Measurements from ENCODE around the gene PDP2. TPM values are rescaled to one million over a fixed set of nuclear protein-coding genes. Genes with fewer than 3 reads are reported as not detected.

Gene PDP2
- total RNA-seq, 1 experiment from 2014 or later: 6.6 TPM

DNA sequence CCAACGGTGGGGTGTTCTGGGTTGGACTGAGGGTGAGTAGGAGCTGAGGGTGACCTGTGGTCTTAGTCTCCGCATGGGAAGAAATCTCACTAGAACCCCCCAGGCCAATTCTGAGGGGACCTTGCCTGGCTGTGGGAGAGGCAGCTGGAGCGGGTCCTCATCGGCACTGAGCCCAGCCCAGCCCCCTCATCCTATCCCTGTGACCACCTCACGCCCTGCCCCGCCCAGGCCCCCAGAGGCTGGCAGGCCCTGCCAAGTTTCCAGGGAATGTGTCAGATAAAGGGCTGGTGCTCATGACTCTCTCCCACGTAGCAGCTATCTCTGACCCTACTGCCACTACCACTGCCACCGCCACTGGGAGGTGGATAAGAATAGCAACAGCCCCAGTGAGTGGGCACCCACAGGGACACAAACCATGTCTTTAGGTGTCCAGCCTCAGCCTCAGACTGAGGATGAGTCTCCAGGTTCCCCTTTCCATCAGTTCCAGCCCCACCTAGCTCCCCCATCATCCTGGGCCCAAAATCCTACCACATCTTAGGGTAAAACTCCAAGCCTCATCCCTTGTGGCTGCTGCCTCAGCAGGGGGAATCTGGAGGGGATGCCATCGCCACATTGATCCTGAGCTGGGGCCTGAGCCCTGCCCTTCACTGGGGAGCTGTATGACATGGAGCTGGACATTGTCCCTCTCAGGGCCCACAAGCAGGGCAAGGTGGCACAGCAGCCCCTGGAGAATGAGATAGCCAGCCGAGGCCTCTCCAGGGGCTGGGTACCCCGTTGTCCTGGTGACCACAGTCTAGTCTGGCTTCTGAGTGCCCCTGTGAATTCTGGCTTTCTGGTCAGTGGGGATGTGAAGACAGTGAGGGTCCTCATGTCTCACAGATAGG is 23.5 kb downstream of the PDP2 start:
- DNase-seq (ENCODE audit: low read depth): peak; percentile 50

GRCh38 chr16:66904428-66904845 is 24.1 kb downstream of the PDP2 start:
- no peak for DNase-seq (ENCODE audit: low read depth)

DNA sequence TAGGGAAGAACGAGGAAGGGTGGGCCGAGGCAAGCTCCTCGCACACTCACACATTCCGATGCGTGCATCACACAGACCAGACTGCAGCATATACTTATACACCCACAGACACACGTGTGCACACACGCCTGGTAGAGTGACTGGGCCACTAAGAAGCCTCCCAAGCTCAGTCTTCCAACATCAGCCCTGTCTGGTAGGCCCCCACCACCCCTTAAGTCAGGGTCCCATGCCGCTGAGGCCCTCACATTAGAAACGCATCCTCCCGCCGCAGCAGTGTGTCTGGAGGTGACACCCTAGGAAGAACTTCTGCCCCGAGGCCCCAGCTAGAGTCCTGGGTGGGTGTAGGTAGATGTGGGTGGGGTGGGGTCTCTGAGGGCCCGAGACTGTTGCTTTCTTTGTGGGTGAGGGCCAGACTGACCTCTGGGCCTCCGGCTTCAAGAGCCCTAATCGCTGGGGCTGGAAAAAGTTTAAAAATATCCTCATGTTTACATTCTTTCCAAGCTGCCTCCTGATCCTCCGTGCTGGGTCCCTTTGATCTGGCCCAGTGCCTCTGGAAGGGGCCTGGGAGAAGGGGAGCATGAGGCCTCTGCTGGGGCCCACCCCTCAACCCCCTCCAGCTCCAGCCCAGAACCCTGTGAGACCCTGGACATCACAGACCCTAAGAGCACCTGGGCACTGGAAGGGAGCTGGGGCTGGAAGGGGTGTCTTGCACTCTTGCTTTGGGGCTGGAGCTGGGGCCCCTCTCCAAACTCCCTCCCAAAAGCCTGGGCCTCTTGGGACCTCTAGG is 24.7 kb downstream of the PDP2 start:
- no peak for DNase-seq (ENCODE audit: low read depth)

DNA sequence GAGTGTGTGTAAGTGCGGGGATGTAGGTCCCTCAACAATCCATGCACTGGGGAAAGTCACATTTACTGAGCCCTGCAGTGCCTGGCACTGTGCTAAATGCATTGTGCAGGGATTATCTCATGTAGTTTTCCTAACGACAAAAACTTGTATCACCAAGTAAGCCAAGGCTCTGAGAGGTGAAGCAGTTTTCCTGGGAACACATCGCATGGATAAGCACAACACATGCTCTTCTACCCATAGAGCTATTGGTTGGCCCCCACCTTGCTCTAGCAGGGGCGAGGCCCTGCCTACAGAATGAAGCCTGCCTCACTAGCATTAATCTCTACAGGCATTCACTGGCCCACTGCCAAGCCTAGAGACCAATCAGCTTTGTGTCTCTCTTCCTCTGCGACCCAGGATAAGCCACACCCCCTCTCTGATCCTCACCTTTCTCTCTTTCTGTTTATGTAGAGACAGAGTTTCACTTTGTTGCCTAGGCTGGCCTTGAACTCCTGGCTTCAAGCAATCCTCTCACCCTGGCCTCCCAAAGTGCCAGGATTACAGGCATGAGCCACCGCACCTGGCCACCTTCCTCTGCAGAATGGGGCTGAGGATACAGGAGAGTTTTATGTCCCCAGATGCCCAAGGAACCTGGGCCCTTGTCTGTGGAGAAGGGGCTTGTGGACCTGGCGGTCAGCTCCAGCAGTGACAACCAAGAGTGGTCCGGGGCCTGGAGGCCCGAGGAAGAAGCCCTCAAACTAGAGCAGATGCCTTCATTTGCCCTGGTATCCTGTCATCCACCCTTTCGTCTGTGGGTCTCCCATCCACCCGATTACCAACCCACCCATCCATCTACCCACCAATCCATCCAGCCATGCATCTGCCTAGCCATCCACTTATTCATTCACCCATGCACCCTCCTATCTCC is 25.6 kb downstream of the PDP2 start:
- DNase-seq (ENCODE audit: low read depth): no peak

DNA sequence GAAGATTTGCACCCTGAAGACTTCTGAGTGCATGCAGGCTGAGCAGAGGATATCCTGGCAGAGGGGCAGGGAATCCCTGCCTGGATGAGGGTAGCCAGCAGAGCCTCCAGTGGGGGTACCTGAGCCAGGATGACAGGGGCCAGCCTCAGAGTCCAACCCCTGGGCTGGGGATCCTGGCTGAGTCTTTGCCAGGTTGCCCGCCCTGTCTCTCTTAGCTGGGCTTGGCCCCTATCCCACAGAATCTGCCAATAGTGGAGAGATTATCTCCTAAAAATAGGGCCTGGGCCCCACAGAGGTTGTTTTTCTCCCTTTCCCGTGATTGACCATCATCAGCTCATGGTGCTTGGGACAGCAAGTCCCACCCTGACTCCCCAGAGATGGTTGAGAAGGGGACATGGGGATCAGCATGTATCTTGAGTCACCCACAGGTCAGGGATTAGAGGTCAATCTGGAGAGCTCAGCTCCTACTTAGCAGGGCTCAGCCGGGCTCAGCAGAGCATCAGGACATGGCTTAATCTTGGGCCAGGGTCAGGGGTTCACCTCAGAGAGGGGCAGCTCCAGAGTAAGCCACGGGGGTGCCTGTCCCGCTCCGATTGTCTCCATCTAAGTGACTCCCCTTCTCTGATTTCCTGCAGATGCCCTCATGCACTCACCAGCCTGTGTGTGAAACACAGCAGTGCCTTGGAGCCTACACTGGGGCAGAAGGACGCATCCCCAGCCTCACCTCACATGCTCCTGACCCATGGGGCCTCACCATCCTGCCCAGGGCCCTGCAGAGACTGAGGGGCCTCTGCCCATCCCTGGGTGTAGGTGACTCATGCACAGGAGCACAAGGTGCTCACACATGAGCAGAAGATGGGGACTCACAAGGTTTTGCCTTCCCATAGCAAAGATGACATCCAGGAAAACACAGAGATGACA is 26.9 kb downstream of the PDP2 start:
- no peak for DNase-seq (ENCODE audit: low read depth)

GRCh38 chr16:66908116-66908515 is 27.8 kb downstream of the PDP2 start:
- DNase-seq (ENCODE audit: low read depth): no peak

DNA sequence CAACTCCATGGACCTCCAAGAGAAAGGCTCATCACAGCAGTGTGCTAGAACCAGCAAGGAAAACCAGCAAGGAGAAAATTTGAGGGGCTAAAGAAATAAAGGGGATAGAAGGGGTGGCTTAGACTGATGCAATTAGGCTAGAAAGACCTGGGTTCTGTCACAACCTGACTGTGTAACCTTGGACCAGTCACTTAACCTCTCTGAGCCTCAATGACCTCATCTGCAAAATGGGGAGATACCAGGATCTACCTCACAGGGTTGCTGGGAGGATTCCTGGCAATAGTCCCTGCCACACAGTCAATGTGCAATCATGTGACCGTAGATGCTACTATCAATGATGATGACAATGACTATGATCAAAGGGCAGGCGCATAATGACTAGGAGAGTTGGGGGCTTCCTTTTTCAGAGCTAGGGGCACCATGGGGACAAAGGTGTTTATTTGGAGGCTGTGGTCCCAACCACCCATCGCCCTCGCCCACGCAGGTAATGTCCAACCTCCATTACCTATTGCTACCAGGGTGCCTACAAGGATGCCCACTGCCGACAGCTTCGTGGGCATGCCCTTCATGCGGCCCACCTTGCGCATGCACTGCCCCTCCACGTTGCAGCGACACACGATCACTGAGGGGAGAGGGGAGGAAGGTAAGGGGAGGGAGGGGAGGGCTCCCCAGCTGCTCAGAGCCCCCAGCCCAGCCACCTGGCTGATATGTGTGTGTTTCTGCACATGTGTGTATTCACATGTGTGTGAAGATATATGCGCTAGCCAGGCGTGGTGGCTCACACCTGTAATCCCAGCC is 28.6 kb downstream of the PDP2 start:
- no peak for DNase-seq (ENCODE audit: low read depth)

DNA sequence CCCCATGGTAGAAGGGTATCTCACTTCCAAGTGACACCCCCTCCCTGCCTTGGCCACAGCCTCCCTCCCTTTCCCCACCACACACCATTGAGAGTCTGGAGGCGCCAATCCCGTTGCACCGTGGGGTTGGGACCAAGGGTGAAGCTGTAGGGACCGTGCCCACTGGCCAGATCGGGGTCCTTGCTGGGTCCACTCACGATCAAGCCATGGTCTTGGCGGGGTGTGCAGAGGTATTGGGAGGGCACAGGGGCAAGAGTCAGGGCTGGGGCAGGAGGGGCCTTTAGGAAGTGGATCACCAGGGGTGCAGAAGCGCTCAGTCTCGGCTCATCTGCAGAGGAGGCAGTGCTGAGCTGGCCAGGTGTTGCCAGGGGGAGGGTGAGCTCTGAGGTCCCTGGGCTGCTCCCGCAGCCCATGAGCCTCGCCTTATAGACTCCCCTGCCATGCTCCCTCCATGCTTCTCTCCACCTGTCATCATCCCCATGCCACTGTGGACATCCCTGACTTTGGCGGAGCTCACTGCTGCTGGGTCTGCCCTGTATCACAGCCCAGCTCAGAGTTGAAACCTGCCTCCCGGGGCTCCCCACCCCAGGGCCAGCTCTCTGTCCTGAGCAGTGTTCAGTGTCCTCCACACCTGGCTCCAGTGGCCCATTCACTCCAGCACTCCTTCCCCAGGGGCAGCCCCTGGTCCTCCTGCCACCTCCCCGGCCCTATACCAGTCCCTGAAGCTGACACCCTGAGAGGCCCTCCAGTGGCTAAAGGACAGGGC is 30.0 kb downstream of the PDP2 start:
- no peak for DNase-seq (ENCODE audit: low read depth)

DNA sequence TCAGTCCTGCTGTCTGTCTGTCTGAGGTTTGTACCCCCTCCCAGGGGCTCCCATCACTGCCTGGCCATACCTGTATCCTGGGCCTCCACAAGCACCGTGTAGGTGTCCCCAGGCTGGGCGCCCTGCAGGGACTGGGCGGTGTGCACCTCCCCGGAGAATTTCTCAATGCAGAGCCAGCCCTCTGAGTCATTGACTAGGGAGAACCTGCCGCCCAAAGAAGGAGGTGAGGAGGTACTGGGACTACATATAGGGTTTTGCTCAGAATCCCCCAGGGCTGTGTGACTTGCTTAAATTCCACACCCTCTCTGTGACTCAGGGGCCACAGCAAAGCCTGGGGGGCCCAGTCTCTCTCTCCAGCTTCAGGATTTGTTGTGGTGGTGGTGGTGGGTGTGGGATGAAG is 30.8 kb downstream of the PDP2 start:
- no peak for DNase-seq (ENCODE audit: low read depth)

DNA sequence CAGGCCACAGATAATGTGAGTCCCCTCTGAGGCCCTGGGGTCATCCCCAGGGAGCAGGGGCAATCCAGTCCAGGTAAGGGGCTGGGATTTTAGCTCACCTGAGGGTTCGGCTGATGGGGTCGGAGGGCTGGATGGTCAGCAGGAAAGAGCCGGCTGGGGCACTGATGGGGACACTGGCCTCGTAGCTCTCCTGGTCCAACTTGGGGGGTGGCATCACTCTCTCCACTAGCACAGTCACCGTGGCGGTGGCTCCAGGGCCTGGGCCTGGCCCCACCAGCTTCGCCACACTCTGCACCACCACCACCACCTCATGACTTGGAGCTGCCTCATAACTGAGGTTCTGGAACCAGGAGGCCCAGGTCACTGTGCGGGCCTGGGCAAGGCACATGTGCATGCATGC is 31.5 kb downstream of the PDP2 start:
- DNase-seq (ENCODE audit: low read depth): no peak

DNA sequence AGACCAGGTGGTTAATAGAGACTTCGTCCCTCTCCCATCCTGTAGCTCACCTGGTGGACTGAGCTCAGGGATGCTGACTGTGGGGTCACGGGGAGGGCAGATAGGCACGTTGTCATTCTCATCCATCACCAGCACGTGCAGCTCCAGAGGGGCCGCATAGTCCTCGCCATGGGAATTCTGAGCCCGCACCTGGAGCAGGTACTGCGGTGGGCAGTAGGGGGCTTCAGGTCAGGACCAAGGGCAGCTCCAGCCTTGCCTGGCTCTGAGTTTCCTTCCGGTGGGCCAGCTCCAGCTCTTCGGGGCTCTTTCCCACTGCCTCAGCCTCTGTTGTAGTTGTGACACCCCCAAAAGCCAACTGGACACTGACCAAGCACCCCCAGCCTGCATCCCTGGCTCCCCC is 32.8 kb downstream of the PDP2 start:
- no peak for DNase-seq (ENCODE audit: low read depth)

GRCh38 chr16:66913711-66914110 is 33.4 kb downstream of the PDP2 start:
- no peak for DNase-seq (ENCODE audit: low read depth)

GRCh38 chr16:66914541-66914940 is 34.2 kb downstream of the PDP2 start:
- no peak for DNase-seq (ENCODE audit: low read depth)

- DNase-seq (ENCODE audit: low read depth): no peak
Observed at GRCh38 chr16:66915041-66915440, 34.7 kb downstream of the PDP2 start.

DNA sequence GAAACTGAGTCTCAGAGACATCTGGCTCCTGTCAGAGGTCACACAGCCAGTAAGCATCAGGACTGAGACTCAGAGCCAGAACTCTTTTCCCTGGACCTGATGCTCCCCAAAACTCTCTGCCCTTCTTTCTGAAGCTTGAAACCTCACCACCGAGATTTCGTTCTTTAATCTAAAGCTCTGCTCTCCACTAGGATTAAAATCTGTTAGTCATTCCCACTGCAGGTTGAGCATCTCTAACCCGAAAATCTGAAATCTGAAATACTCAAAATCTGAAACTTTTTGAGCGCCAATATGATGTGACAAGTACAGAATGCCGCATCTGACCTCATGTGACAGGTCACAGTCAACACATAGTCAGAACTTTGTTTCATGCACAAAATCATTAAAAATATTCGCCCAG is 36.2 kb downstream of the PDP2 start:
- no peak for DNase-seq (ENCODE audit: low read depth)

- no peak for DNase-seq (ENCODE audit: low read depth)
Observed at GRCh38 chr16:66917741-66918140, 37.4 kb downstream of the PDP2 start.

DNA sequence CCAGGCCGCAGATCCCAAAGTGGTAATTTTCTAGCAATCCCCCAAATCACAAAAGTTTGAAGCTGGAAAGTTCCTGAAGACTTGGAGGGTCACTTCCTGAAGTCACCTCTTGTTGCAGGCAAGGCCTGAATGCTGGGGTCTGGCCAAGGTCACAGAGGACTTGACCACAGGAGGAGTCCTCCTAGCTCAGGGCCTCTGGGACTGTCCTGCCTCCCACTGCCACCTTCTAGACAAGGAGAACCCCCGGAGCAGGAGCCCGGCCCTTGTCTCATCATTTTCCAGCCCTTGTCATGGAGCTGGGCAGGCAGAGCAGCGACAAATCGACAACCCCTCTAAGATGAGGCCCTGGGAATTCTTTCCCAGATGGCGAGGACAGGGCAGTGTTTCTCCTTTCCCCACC is 38.0 kb downstream of the PDP2 start:
- DNase-seq (ENCODE audit: low read depth): no peak

DNA sequence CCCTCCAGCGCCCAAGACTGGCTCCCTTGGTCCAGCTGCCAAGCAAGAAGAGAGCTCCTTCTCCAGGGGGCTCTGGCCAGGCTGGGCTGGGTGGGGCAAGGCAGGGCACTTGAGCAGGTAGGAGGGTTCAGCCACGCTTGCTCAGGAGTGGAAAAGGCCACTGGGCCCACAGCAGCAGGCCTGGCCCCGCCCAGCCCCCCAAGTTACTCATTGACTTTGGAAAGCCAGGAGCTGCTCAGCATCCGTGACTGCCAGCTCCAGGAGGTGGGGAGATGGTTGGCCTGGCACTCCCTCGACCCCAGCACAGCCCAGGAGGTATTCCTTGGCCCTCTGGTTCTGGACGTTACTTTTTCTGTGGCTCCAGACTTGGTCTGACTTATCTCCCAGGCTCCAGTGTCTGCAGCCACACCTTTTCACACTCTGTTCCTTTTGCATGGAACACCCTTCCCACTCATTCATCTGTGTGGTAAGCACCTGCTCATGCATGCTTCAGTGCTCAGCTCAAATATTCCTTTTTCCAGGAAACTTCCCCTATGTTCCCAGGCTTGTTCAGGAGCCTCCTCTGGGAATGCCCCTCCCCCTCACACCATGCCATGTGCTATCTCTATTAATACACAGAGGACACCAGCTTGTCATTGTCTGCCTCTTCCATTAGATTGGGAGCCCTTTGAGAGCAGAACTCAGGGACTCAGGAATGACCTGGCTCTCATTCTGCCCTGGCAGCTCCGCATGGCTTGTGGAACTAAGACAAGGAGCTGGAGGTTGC is 38.7 kb downstream of the PDP2 start, which contains the start of gene CDH16:
Gene CDH16, minus strand, starts transcription at position 83 of the 766 bp plus-strand sequence. CDS start 820 bp downstream, outside the sequence.
- no peak for DNase-seq (ENCODE audit: low read depth)
